Stimulated activated CD4-positive, alpha-beta T cell treated with anti-CD3 and anti-CD28 coated beads, TNF-alpha, amount 100 ng/mL, for 4 hours (primary cell): ENCODE results near the gene UBE2S.
"Not testable (repeated sequence)": the region's sequence is repeated elsewhere in the genome, so short reads cannot be mapped to it uniquely, and the experiment has no call there.

Experiments
- DNase-seq, 3 experiments: peaks; one replicate each; pipeline ENCODE4 v3.0.0-alpha.2; 2020; ENCODE audit warnings: low read depth in 3 of 3

Gene UBE2S

GRCh38 chr19:55440411-55441105 lies 33.0 kb upstream of the UBE2S start:
- DNase-seq: no peak

- no peak for DNase-seq
These were observed 31.5 kb upstream of the UBE2S start for GRCh38 chr19:55439052-55439451.

- no peak for DNase-seq
These were observed 29.8 kb upstream of the UBE2S start for GRCh38 chr19:55437410-55437809.

- DNase-seq: no peak
These were observed 29.3 kb upstream of the UBE2S start for GRCh38 chr19:55436847-55437246.

GRCh38 chr19:55435020-55435419 lies 27.4 kb upstream of the UBE2S start:
- no peak for DNase-seq

- DNase-seq: no peak
These were observed 26.9 kb upstream of the UBE2S start for GRCh38 chr19:55434356-55434919.

- DNase-seq: no peak
These were observed 25.7 kb upstream of the UBE2S start for GRCh38 chr19:55433292-55433691.

- DNase-seq: no peak
These were observed 24.8 kb upstream of the UBE2S start for GRCh38 chr19:55432241-55432959.

GRCh38 chr19:55431183-55431582 lies 23.6 kb upstream of the UBE2S start:
- no peak for DNase-seq

- no peak for DNase-seq
These were observed 18.5 kb upstream of the UBE2S start for GRCh38 chr19:55426042-55426441.

- no peak for DNase-seq
These were observed 16.9 kb upstream of the UBE2S start for GRCh38 chr19:55424518-55424917.

- no peak for DNase-seq
These were observed 15.8 kb upstream of the UBE2S start for GRCh38 chr19:55423225-55424005.

- not testable (repeated sequence) for DNase-seq
These were observed 13.7 kb upstream of the UBE2S start for GRCh38 chr19:55421281-55421680.

- DNase-seq: no peak
These were observed 12.1 kb upstream of the UBE2S start for GRCh38 chr19:55419624-55420236.

GRCh38 chr19:55419103-55419502 lies 11.5 kb upstream of the UBE2S start:
- DNase-seq: no peak

GRCh38 chr19:55418185-55418584 lies 10.6 kb upstream of the UBE2S start:
- DNase-seq: peak in 1 of 3 experiments; percentile 35

GRCh38 chr19:55410168-55410567 lies 2.6 kb upstream of the UBE2S start:
- DNase-seq: no peak

- not testable (repeated sequence) for DNase-seq
These were observed 1.6 kb upstream of the UBE2S start for GRCh38 chr19:55409179-55409578.

- no peak for DNase-seq
These were observed 915 bp upstream of the UBE2S start for GRCh38 chr19:55408533-55408872.

- DNase-seq: peak; percentile 93 to 95 (median 94)
These were observed 378 bp upstream of the UBE2S start for GRCh38 chr19:55407800-55408532.

GRCh38 chr19:55406826-55407549 lies 600 bp downstream of the UBE2S start:
- DNase-seq: no peak
